Fibroblast of lung (primary cell): Measurements from ENCODE around the gene DSC3. TPM values are rescaled to one million over a fixed set of nuclear protein-coding genes. Genes with fewer than 3 reads are reported as not detected.

Source experiments
- DNase-seq, 2 donors: peaks; one replicate each; pipeline versions ENCODE4 v3.0.0 to v3.0.0-alpha.2; 2010; ENCODE audit warnings: low read depth in 2 of 2
- H2AFZ ChIP-seq: 2 replicates; pipeline ENCODE4 v1.5.1; 2012; ENCODE audit warnings: low read length, control low read depth, inconsistent platforms
- H3K27ac ChIP-seq: 2 replicates; pipeline ENCODE4 v1.5.1; 2011; ENCODE audit warnings: low read length, control low read depth; ENCODE audit not compliant: insufficient read depth
- H3K27me3 ChIP-seq: 2 replicates; pipeline ENCODE4 v1.5.1; 2011; ENCODE audit warnings: mild to moderate bottlenecking, low read length; ENCODE audit not compliant: control insufficient read depth, insufficient read depth
- H3K36me3 ChIP-seq: 2 replicates; pipeline ENCODE4 v1.5.1; 2011; ENCODE audit warnings: low read length; ENCODE audit not compliant: control insufficient read depth, insufficient read depth
- H3K4me1 ChIP-seq: 2 replicates; pipeline ENCODE4 v1.5.1; 2011; ENCODE audit warnings: low read length; ENCODE audit not compliant: control insufficient read depth, insufficient read depth; ENCODE audit errors: extremely low read depth
- H3K4me2 ChIP-seq: 2 replicates; pipeline ENCODE4 v1.5.1; 2011; ENCODE audit warnings: low read length, control low read depth; ENCODE audit not compliant: insufficient read depth; ENCODE audit errors: extremely low read depth
- H3K4me3 ChIP-seq, 4 experiments: fragments of 200-600 bp in 1 of 4; sonication (generic) in 1 of 4; replicated peaks in 1 of 4; 2 replicates each; pipeline ENCODE4 v1.5.1; 2011 to 2016; ENCODE audit warnings: low read length in 4 of 4, low read depth in 3 of 4, mild to moderate bottlenecking in 3 of 4, control low read depth in 2 of 4, inconsistent platforms in 1 of 4, mixed read lengths in 1 of 4; ENCODE audit not compliant: insufficient read depth in 1 of 4; ENCODE audit errors: control extremely low read depth in 1 of 4
- H3K79me2 ChIP-seq: 2 replicates; pipeline ENCODE4 v1.5.1; 2012; ENCODE audit warnings: mild to moderate bottlenecking, low read length, inconsistent platforms; ENCODE audit not compliant: control insufficient read depth, insufficient read depth
- H3K9ac ChIP-seq: 2 replicates; pipeline ENCODE4 v1.5.1; 2011; ENCODE audit warnings: mild to moderate bottlenecking, low read length, control low read depth; ENCODE audit not compliant: insufficient read depth
- H3K9me3 ChIP-seq: 2 replicates; pipeline ENCODE4 v1.5.1; 2012; ENCODE audit warnings: low read depth, low read length; ENCODE audit not compliant: control insufficient read depth, insufficient read depth
- H4K20me1 ChIP-seq: 2 replicates; pipeline ENCODE4 v1.5.1; 2011; ENCODE audit warnings: low read length; ENCODE audit not compliant: control insufficient read depth, insufficient read depth; ENCODE audit errors: extremely low read depth
- EZH2 ChIP-seq: IDR thresholded peaks from 2 replicates; pipeline ENCODE4 v1.5.1; 2012; ENCODE audit warnings: low read length, control low read depth, mild to moderate bottlenecking; ENCODE audit errors: missing control alignments
- polyA plus RNA-seq, 2 donors: library from polyadenylated mRNA; depleted of rRNA in 1 of 2; stranded (reverse) in 1 of 2; unstranded in 1 of 2; fragments of >200 nt; gene quantifications; 2 replicates each; pipeline ENCODE4 v1.2.1, GENCODE V29; 2011 to 2012; ENCODE audit warnings: missing spikeins in 1 of 2
- total RNA-seq: library from RNA; depleted of rRNA; stranded (reverse); fragments of >200 nt; gene quantifications from 2 replicates; pipeline ENCODE4 v1.2.1, GENCODE V29; 2014
- TF ChIP-seq, protein P1 (sequence below), 2 donors: IDR thresholded peaks in 1 of 2; conservative IDR thresholded peaks in 1 of 2; 1 replicate in 1 of 2; 2 replicates in 1 of 2; pipeline ENCODE4 v1.5.1; 2011 to 2012; ENCODE audit warnings: low read length in 2 of 2, control low read depth in 1 of 2, inconsistent platforms in 1 of 2, low read depth in 1 of 2, mild to moderate bottlenecking in 1 of 2

Gene DSC3
- total and polyA plus RNA-seq, 2 donors (not counting 1 experiment from before 2014, with no cell fraction given): 0.02 to 0.17 TPM

DNA sequence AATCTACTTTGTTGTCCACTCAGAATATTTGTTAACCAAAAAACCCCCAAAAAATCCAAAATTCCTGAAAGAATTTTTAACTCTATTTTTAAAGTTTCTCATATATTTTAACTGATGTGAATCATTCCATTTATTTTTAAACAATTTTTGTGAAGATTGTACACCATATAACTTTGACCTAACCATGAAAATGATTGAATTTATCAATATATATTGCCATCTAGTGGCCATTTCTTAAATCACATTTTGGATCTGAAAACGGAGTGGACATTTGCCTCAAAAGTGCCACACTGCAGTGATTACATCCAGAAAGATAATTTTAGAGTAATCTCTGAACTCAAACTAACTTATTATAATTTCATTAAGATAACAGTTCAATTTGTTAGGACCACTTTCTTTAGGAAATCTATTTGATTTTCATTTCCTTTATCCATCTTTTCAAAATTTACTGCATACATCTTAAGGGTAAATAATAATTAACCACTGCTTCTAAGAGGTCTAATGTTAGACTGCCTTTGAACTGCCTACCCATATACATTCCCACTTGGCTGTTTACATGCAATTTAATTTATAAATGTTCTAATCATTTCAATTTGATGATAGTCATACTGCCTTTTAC is 71.1 kb downstream of the DSC3 start:
- Histone ChIP-seq H3K9me3 (no peaks in the 10 kb centered on the region), H3K4me1 (no peaks in the 10 kb centered on the region), H3K36me3 (no peaks in the 10 kb centered on the region), H3K4me3 (no peak overlapping the region), H4K20me1 (no peaks in the 10 kb centered on the region), H3K9ac (no peak overlapping the region), H2AFZ (no peak overlapping the region), H3K4me2 (no peak overlapping the region), H3K27me3 (no peaks in the 10 kb centered on the region), H3K27ac (no peak overlapping the region), H3K79me2 (no peaks in the 10 kb centered on the region)
- TF ChIP-seq EZH2: no peak
- TF ChIP-seq, protein P1, sequence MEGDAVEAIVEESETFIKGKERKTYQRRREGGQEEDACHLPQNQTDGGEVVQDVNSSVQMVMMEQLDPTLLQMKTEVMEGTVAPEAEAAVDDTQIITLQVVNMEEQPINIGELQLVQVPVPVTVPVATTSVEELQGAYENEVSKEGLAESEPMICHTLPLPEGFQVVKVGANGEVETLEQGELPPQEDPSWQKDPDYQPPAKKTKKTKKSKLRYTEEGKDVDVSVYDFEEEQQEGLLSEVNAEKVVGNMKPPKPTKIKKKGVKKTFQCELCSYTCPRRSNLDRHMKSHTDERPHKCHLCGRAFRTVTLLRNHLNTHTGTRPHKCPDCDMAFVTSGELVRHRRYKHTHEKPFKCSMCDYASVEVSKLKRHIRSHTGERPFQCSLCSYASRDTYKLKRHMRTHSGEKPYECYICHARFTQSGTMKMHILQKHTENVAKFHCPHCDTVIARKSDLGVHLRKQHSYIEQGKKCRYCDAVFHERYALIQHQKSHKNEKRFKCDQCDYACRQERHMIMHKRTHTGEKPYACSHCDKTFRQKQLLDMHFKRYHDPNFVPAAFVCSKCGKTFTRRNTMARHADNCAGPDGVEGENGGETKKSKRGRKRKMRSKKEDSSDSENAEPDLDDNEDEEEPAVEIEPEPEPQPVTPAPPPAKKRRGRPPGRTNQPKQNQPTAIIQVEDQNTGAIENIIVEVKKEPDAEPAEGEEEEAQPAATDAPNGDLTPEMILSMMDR (conservative IDR thresholded peaks at IDR 0.05 in 1 of 2, IDR thresholded peaks at IDR 0.05 in 1 of 2; ENCODE audit: low read depth in 1 of 2, low read length in 2 of 2): peak; percentile 18 to 38
- peak; percentile 9 to 39 for DNase-seq

DNA sequence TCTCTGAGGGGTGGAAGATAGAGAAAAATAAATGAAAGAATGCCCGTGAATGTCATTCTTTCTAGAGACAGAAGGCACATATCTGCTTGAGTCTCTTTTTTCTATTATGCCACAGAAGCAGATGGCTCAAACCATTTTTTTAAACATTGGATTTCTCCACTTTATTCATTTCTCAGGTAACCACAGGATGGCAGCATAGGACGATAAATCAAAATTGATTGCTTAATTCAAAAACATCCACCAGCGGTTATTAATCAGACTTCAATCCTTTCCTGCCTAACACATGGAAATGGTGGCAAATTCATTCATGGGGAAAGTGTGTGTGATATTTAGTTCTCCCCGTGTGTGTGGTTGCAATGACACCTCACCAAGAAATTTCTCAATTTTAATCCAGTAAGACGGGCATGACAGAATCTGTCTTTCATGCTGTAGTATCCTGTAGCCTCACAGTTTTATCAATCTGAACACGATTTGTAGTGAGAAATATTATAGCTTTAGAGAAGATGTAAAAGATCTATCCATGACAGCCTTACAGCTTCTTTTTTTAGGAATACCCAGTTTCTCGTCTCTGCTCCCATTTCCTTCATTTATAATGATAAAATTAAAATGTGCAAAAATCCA is 72.2 kb downstream of the DSC3 start:
- Histone ChIP-seq H3K36me3 (no peaks in the 10 kb centered on the region), H4K20me1 (no peaks in the 10 kb centered on the region), H3K79me2 (no peaks in the 10 kb centered on the region), H2AFZ (no peak overlapping the region), H3K27ac (no peak overlapping the region), H3K4me2 (no peak overlapping the region), H3K9ac (no peak overlapping the region), H3K9me3 (no peaks in the 10 kb centered on the region), H3K27me3 (no peaks in the 10 kb centered on the region), H3K4me3 (no peak overlapping the region), H3K4me1 (no peaks in the 10 kb centered on the region)
- TF ChIP-seq, protein P1 (conservative IDR thresholded peaks at IDR 0.05 in 1 of 2, IDR thresholded peaks at IDR 0.05 in 1 of 2; ENCODE audit: low read depth in 1 of 2, low read length in 2 of 2): no peak
- TF ChIP-seq EZH2: no peak
- peak; percentile 8 to 43 for DNase-seq

DNA sequence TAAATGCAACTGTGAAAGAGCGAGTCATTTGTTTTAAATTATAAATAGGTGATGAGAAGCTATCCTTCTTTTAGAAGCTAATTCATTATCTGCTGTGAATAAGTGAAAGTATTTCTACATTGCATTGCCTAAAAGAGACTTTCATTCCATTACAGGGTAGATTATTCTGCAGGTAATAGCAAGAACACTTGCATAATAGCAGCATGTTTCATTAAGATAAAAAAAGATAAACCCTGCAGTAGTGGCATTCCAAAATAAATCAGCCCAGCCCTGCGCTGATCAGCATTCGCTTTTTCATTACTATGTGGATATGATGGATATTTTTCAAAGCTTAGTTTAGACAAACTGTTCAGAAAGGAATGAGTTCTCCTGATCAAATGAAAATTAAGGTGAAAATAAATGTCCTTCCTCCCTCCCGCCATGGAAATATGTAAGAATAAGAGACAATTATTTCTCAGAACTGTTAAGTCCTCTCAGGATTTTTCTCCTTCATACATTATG is 72.8 kb downstream of the DSC3 start:
- Histone ChIP-seq H3K36me3 (no peaks in the 10 kb centered on the region), H3K4me2 (no peak overlapping the region), H3K4me3 (no peak overlapping the region), H3K79me2 (no peaks in the 10 kb centered on the region), H3K4me1 (no peaks in the 10 kb centered on the region), H3K9ac (no peak overlapping the region), H3K27ac (no peak overlapping the region), H4K20me1 (no peaks in the 10 kb centered on the region), H3K27me3 (no peaks in the 10 kb centered on the region), H3K9me3 (no peaks in the 10 kb centered on the region), H2AFZ (no peak overlapping the region)
- no peak for DNase-seq
- TF ChIP-seq, protein P1 (conservative IDR thresholded peaks at IDR 0.05 in 1 of 2, IDR thresholded peaks at IDR 0.05 in 1 of 2; ENCODE audit: low read depth in 1 of 2, low read length in 2 of 2): no peak
- TF ChIP-seq EZH2: no peak
